ENCODE measurements around the gene TIMP3.
A peak's percentile ranks its signal among the peaks of the same experiment; 100 is the strongest.
"Not testable (repeated sequence)": the region's sequence is repeated elsewhere in the genome, so short reads cannot be mapped to it uniquely, and the experiment has no call there.

TIMP3 gene

GRCh38 chr22:32801537-32802236, at the start of gene TIMP3:
Gene TIMP3, plus strand, starts transcription at chr22:32801705. Its CDS starts 297 bp downstream, at chr22:32802002.
- DNase-seq, result no peak

DNA sequence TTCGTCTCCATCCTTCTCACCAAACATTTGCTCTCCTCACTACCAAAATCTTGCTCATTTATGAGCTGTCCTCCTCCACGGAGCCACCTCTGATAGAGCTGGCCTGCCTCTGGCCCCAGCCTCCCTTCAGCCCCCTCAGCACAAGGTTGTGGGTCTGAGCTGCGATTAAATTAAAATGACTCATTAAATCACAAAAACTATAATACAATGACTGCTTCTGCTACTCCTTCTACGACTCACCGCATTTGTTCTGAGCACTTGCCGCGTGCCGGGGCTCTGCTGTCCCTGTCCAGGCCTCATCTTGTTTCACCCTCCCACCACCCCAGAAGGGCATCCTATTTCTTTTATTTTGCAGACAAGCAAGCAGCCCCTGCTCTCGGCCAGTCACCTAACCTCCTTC, 49.2 kb upstream of the TIMP3 start:
- no peak for DNase-seq

GRCh38 chr22:32752816-32753520, 48.5 kb upstream of the TIMP3 start:
- DNase-seq, result no peak

DNA sequence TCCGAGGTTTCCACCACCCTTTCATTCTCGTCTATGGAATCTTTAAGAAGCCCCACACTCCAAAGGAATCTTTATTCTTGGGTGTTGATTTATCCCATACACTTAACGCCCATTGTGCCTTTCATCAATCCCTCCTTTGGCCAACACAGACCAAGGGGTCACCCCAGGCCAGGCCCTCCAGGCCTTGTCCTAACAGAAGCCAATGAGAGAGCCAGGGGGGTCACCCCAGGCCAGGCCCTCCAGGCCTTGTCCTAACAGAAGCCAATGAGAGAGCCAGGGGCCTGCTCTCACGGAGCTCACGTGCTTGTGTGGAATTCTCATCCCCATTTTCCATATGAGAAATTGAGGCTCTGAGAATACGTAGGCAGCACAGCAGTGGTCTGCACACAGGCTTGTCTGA, 47.9 kb upstream of the TIMP3 start:
- DNase-seq, result no peak

DNA sequence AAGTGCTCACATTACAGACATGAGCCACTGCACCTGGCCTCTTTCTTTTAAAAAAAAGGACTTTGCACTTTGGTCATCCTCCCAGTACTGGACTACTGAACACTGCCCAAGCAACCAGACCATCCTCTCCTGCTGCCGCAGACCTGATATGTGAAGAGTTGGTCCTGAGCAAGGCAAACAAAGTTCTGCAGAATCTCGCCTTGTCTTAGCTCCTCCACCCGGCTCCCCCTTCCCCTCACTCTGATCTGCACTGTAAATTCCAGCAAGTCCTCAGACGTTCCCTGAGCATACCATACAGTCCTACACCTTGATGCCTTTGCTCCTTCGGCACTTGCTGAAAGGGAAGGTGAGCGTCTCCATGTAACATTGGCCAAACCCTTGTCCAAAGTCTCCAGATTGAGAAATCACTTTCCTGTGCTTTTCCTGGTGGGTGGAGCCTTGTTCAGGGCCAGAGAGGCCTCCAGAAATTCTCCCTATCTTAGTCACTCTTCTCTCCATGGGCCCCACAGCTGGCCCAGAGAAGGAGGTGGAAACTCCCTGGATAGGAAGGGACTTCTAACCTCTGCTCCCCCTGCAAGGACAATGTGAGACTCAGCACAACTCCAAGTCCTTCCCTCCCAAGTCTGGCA, 47.0 kb upstream of the TIMP3 start:
- no peak for DNase-seq

DNA sequence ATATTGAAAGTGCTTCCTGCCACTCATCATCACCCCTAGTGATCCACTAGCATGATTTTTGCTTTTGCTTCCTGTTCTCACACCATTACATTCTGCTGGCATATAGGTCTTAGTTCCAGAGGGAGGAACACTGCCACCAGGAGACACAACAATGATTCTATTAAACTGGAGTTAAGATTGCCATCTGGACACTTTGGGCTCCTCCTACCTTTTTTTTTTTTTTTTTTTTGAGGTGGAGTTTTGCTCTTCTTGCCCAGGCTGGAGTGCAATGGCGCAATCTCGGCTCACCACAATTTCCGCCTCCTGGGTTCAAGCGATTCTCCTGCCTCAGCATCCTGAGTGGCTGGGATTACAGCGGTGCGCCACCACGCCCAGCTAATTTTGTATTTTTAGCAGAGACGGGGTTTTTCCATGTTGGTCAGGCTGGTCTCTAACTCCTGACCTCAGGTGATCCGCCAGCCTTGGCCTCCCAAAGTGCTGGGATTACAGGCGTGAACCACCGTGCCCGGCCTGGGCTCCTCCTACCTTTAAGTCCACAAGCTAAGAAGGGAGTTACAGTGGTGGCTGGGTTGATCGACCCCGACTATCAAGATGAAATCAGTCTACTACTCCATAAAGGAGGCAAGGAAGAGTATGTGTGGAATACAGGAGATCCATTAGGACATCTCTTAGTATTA, 44.3 kb upstream of the TIMP3 start:
- DNase-seq, result not testable (repeated sequence)

GRCh38 chr22:32758866-32759385, 42.6 kb upstream of the TIMP3 start:
- no peak for DNase-seq

DNA sequence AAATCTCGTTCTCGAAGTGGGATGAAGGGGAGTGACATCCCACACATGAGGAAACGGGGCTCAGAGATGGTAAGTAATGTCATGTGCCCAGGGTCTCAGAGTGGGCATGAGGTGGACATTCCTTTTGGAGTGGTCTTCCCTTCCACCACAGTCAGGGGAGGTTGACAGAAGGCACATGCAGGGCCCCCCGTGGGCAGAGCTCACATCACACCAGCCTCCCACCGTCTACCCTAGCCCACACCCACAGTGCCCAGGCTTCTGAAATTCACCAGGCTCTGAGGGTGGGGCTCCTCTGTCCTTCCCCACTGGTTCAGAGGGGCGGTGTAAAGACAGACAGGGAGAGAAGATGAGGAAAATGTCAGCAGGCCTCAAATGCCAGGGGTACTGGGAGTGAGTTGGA, 41.1 kb upstream of the TIMP3 start:
- DNase-seq, result no peak

DNA sequence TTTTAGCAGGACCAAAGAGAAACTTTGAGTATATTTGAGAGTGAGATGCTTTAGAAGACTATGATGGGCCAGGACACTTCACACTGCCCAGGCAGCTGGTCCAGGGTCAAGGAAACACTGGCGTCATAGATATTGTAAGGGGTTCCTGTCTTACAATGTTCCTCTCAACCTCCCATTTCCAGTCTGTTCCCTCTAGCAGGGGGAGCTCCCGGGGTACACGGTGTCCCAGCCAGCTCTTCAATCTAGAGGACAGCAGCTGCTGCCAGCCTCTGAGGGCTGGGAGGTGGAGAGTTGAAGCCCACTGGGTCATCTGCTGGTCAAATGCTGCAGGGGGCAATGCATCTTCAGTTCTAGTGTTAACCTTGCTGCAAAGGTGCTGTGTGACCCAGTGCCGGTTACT, 40.7 kb upstream of the TIMP3 start:
- no peak for DNase-seq

DNA sequence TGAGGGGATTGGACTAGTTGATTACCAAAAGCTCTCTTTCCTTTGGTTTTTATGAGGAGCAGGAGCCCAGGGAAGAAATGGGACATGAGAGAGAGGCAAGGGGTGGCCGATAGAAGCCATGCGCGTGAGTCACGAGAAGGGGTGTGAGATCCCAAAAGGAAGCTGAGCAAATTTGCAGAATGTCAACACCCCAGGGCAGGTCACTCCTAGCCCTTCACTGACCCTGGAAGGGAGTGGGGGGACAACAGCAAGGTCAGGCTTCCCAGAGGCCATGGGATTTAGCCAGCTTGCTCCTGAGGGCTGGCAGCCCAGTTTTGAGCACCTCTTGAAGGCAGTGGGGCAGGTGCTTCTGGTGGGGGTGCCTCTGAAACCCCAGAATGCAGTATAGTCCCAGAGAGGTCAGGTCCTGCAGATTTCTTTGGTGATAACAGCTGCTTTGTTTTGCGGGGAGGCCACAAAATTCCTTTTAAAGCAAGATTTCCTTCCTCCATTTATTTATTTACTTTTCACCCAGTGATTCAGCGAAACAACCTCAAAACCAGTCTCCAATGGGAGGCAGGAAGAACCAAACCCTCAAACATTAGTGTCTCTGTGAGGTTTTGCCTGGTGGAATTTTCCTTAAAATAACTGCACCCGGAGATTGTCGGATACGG, 40.1 kb upstream of the TIMP3 start:
- no peak for DNase-seq

- DNase-seq, result no peak
Observed at GRCh38 chr22:32764330-32765131, 37.0 kb upstream of the TIMP3 start.

- DNase-seq, result no peak
Observed at GRCh38 chr22:32765132-32765618, 36.3 kb upstream of the TIMP3 start.

GRCh38 chr22:32771756-32772155, 29.7 kb upstream of the TIMP3 start:
- DNase-seq, result no peak

DNA sequence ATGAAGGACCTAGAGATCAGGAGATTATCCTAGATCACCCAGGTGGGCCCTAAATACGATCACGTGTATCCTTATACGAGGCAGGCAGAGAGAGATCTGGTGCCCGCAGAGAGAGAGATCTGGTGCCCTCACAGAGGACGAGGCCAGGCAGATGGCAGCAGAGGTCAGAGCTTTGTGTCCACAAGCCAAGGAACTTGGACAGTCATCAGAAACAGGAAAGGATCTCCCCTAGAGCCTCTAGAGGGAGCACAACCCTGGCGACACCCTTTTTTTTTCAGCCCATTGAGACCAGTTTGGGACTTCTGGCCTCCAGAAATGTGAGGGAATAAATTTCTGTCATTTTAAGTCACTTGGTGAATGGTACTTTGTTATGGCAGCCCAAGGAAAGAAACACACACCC, 25.5 kb upstream of the TIMP3 start:
- DNase-seq, result peak in 1 of 2 experiments; percentile 8

GRCh38 chr22:32776397-32776796, 25.1 kb upstream of the TIMP3 start:
- no peak for DNase-seq

- no peak for DNase-seq
Observed at GRCh38 chr22:32776802-32777201, 24.7 kb upstream of the TIMP3 start.

- DNase-seq, result no peak
Observed at GRCh38 chr22:32777987-32778386, 23.5 kb upstream of the TIMP3 start.

DNA sequence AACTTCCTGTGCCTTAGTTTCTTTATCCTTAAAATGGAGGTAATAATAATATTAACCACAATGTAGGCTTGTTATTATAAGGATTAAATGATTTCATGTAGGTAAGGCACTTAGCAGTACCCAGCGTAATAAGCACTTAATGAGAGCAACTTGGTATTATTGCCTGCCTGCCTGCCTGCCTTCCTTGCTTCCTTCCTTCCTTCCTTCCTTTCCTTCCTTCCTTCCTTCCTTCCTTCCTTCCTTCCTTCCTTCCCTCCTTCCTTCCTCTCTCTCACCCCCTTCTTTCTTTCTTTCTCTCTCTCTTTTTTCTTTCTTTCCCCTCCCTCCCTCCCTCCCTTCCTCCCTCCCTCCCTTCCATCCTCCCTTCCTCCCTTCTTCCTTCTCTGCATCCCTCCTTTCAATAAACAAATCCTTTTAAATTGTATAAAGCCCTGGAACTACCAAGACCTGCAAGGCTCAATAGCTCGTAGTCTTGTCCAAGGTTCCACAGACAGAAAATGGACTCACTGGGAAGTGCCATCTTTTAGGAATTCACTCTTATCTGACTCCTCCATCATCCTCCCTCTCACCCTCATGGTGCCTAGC, 20.7 kb upstream of the TIMP3 start:
- DNase-seq, result no peak

- no peak for DNase-seq
Observed at GRCh38 chr22:32781695-32782094, 19.8 kb upstream of the TIMP3 start.

DNA sequence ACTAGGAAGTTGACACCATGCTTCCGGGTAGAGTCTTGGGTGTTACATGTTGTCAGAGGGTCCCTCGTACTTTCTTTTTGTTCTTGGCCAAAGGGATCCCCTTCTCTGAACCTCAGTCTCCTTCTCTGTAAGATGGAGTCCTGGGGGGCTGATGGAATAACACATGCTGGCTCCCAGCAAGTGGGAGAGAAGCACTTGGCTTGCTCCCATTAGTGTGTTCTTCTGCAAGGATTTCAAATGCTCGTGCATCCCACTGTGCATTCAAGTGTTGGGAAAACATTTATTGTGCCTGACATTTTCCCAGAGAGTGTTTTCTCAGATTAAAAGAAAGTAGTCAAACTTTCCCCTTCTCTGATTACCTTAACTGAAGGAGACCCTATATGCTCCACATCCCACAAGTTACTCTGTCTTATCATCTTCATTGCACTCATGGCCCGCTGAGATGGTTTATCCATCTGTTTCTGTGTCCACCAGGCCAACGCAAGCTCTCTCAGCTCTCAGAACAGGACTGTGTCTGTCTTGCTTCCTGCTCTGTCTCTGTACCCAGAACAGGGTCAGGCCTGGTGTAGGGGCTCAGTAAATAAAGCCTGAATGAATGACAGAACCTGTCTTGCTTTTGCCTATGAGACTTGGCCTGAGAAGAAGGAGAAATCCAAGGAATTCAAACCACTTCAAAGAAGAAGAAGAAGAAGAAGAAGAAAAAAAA, 16.0 kb upstream of the TIMP3 start:
- DNase-seq, result no peak

DNA sequence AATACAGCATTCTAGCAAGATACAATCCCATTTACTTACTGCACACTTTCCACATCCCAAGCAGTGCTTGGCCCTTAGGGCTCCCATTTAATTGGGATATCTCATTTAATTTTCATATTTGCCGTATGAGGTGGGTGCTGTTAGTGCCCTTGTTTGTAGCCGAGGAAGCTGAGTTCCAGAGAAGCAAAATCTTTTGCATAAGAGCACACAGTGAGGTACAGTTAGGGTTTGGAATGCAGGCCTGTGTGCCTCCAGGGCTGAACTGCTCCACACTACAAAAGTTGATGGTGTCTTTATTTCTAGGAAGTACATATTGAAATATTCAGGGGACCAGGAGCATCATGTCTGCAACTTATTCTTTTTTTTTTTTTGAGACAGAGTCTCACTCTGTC, 15.5 kb upstream of the TIMP3 start:
- DNase-seq, result no peak
